ENCODE data around the gene HIGD1A.

DNA sequence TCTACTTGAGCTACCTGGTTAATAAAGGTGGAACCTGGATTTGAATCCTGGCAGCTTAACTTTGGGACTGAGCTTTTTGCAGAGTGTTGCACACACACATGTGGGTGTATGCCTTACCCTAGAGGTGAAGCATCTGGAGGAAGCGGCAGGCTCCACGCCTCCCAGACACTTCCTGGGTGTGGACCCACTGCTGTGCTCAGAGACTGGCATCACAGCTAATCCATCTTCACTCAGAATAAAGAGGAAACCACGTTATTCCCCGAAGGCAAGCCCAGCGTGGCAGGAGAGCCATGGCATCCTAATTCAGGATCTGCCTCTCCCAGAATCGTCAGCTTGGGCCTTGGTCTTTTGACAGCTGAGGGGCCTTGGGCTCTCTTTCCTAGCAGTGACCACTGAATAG lies 56.7 kb downstream of the HIGD1A start:
- TF ChIP-seq, protein P1, sequence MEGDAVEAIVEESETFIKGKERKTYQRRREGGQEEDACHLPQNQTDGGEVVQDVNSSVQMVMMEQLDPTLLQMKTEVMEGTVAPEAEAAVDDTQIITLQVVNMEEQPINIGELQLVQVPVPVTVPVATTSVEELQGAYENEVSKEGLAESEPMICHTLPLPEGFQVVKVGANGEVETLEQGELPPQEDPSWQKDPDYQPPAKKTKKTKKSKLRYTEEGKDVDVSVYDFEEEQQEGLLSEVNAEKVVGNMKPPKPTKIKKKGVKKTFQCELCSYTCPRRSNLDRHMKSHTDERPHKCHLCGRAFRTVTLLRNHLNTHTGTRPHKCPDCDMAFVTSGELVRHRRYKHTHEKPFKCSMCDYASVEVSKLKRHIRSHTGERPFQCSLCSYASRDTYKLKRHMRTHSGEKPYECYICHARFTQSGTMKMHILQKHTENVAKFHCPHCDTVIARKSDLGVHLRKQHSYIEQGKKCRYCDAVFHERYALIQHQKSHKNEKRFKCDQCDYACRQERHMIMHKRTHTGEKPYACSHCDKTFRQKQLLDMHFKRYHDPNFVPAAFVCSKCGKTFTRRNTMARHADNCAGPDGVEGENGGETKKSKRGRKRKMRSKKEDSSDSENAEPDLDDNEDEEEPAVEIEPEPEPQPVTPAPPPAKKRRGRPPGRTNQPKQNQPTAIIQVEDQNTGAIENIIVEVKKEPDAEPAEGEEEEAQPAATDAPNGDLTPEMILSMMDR (IDR thresholded peaks at IDR 0.05), result no peak
- TF ChIP-seq POLR2A (IDR thresholded peaks at IDR 0.05), result no peak
